Keratinocyte (primary cell): Measurements from ENCODE around the gene CHCHD6. TPM values are rescaled to one million over a fixed set of nuclear protein-coding genes. Genes with fewer than 3 reads are reported as not detected.

Experiments
- DNase-seq: peaks from one replicate; pipeline ENCODE4 v3.0.0-alpha.2; 2011; ENCODE audit warnings: low read depth, missing footprints, low spot score
- FAIRE-seq: peaks from 2 replicates; lab custom pipeline; 2011; peaks lifted over from hg19 to GRCh38; lab: Jason Lieb, UNC
- H2AFZ ChIP-seq: 2 replicates; pipeline ENCODE4 v1.6.0; 2012; ENCODE audit warnings: low read length, control low read depth, inconsistent platforms; ENCODE audit not compliant: control insufficient read depth
- H3K27ac ChIP-seq: 2 replicates; pipeline ENCODE4 v1.5.1; 2011; ENCODE audit warnings: low read length; ENCODE audit not compliant: control insufficient read depth, insufficient read depth
- H3K27me3 ChIP-seq: 3 replicates; pipeline ENCODE4 v1.6.0; 2011; ENCODE audit warnings: low read length; ENCODE audit not compliant: control insufficient read depth, insufficient read depth; ENCODE audit errors: extremely low read depth
- H3K36me3 ChIP-seq, 2 experiments: 2 replicates in 1 of 2; 3 replicates in 1 of 2; pipeline ENCODE4 v1.5.1; 2011; ENCODE audit warnings: low read length in 2 of 2, mild to moderate bottlenecking in 1 of 2; ENCODE audit not compliant: control insufficient read depth in 2 of 2, insufficient read depth in 2 of 2; ENCODE audit errors: extremely low read depth in 1 of 2
- H3K4me1 ChIP-seq: 3 replicates; pipeline ENCODE4 v1.5.1; 2011; ENCODE audit warnings: low read length; ENCODE audit not compliant: control insufficient read depth, insufficient read depth; ENCODE audit errors: extremely low read depth
- H3K4me2 ChIP-seq: 3 replicates; pipeline ENCODE4 v1.6.0; 2011; ENCODE audit warnings: low read depth, low read length; ENCODE audit not compliant: control insufficient read depth, insufficient read depth; ENCODE audit errors: extremely low read depth
- H3K4me3 ChIP-seq, 3 experiments: fragments of 200-600 bp in 1 of 3; sonication (generic) in 1 of 3; 2 replicates in 2 of 3; 3 replicates in 1 of 3; pipeline ENCODE4 v1.5.1; 2011 to 2016; ENCODE audit warnings: low read length in 3 of 3, mild to moderate bottlenecking in 3 of 3, control low read depth in 2 of 3, inconsistent platforms in 1 of 3, low read depth in 1 of 3, mixed read lengths in 1 of 3, mixed run types in 1 of 3, moderate library complexity in 1 of 3; ENCODE audit not compliant: control insufficient read depth in 2 of 3, insufficient read depth in 2 of 3; ENCODE audit errors: extremely low read depth in 1 of 3
- H3K79me2 ChIP-seq: 2 replicates; pipeline ENCODE4 v1.6.0; 2012; ENCODE audit warnings: low read length; ENCODE audit not compliant: control insufficient read depth, insufficient read depth
- H3K9ac ChIP-seq: 3 replicates; pipeline ENCODE4 v1.6.0; 2011; ENCODE audit warnings: low read length; ENCODE audit not compliant: control insufficient read depth, insufficient read depth; ENCODE audit errors: extremely low read depth
- H3K9me1 ChIP-seq: 3 replicates; pipeline ENCODE4 v1.6.0; 2011; ENCODE audit warnings: low read length; ENCODE audit not compliant: control insufficient read depth, insufficient read depth; ENCODE audit errors: extremely low read depth
- H3K9me3 ChIP-seq: 2 replicates; pipeline ENCODE4 v1.5.1; 2012; ENCODE audit warnings: low read depth, low read length; ENCODE audit not compliant: control insufficient read depth
- H4K20me1 ChIP-seq: 3 replicates; pipeline ENCODE4 v1.6.0; 2011; ENCODE audit warnings: low read length; ENCODE audit not compliant: control insufficient read depth, insufficient read depth; ENCODE audit errors: extremely low read depth
- EZH2 ChIP-seq: IDR thresholded peaks from one replicate; pipeline ENCODE4 v1.6.1; 2012; ENCODE audit warnings: inconsistent platforms, mild to moderate bottlenecking, low read length, moderate library complexity
- dilution Hi-C: fragments of 300-500 bp; cut with MboI; formaldehyde crosslinking; loops from one replicate; pipeline ENCODE4 v1.7.0; 2020; ENCODE audit warnings: low sequenced_read_pairs; ENCODE audit not compliant: extremely low pct_ligation_motif_present
- polyA plus RNA-seq, 5 experiments: library from polyadenylated mRNA; depleted of rRNA in 3 of 5; stranded (reverse) in 3 of 5; stranded (forward) in 1 of 5; unstranded in 1 of 5; fragments of >200 nt; gene quantifications; 1 replicate in 1 of 5; 2 replicates in 3 of 5; 3 replicates in 1 of 5; pipeline versions ENCODE4 v1.2.1 to v1.2.3, GENCODE V29; 2011 to 2012; ENCODE audit warnings: missing spikeins in 2 of 5, low read depth in 1 of 5, low replicate concordance in 1 of 5
- TF ChIP-seq, protein P1 (sequence below), 3 experiments: IDR thresholded peaks in 1 of 3; conservative IDR thresholded peaks in 1 of 3; optimal IDR thresholded peaks in 1 of 3; 2 replicates in 2 of 3; 3 replicates in 1 of 3; pipeline versions ENCODE3 to v1.5.1; 2011; ENCODE audit warnings: low read length in 3 of 3, mild to moderate bottlenecking in 3 of 3, moderate library complexity in 2 of 3, control low read depth in 1 of 3, inconsistent platforms in 1 of 3; ENCODE audit not compliant: insufficient read depth in 2 of 3; ENCODE audit errors: extremely low read depth in 1 of 3

CHCHD6 gene
- polyA plus RNA-seq, 1 donor (not counting 4 experiments of a cell fraction or from before 2014, with no cell fraction given): 21.7 TPM

DNA sequence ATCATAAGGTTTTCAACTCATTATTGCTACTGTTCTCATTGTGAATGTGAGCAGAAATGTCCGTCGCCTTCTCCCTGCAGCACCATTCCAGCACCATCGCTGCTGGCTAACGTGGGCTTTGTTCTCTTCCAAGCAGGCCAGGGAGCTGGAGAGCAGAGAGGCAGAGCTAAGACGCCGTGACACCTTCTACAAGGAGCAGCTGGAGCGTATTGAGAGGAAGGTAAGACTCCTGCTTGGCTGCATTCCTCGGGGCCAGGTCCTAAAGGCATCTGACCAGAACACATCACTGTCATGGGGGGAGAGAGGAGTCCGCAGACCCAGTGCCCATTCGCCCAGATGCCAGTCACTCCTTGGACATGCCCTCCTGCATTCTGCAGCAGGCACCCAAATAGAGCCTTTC lies 148.5 kb downstream of the CHCHD6 start:
- Histone ChIP-seq H3K79me2 (no peaks in the 10 kb centered on the region), H2AFZ (no peak overlapping the region), H3K9me3 (no peaks in the 10 kb centered on the region), H3K4me2 (no peak overlapping the region), H4K20me1 (no peaks in the 10 kb centered on the region), H3K4me3 (no peak overlapping the region), H3K9me1 (no peaks in the 10 kb centered on the region), H3K9ac (no peak overlapping the region), H3K27me3 (no peaks in the 10 kb centered on the region), H3K36me3 (peaks cover 0 to 4% of the 10 kb centered on the region in 2 experiments), H3K4me1 (no peaks in the 10 kb centered on the region), H3K27ac (no peak overlapping the region)
- dilution Hi-C loops: no loop called here
- FAIRE-seq: no peak
- DNase-seq: no peak
- TF ChIP-seq EZH2: no peak
- TF ChIP-seq, protein P1, sequence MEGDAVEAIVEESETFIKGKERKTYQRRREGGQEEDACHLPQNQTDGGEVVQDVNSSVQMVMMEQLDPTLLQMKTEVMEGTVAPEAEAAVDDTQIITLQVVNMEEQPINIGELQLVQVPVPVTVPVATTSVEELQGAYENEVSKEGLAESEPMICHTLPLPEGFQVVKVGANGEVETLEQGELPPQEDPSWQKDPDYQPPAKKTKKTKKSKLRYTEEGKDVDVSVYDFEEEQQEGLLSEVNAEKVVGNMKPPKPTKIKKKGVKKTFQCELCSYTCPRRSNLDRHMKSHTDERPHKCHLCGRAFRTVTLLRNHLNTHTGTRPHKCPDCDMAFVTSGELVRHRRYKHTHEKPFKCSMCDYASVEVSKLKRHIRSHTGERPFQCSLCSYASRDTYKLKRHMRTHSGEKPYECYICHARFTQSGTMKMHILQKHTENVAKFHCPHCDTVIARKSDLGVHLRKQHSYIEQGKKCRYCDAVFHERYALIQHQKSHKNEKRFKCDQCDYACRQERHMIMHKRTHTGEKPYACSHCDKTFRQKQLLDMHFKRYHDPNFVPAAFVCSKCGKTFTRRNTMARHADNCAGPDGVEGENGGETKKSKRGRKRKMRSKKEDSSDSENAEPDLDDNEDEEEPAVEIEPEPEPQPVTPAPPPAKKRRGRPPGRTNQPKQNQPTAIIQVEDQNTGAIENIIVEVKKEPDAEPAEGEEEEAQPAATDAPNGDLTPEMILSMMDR (optimal IDR thresholded peaks at IDR 0.05 in 1 of 3, IDR thresholded peaks at IDR 0.05 in 1 of 3, conservative IDR thresholded peaks at IDR 0.05 in 1 of 3; ENCODE audit: extremely low read depth in 1 of 3, insufficient read depth in 2 of 3, low read length in 3 of 3): no peak

DNA sequence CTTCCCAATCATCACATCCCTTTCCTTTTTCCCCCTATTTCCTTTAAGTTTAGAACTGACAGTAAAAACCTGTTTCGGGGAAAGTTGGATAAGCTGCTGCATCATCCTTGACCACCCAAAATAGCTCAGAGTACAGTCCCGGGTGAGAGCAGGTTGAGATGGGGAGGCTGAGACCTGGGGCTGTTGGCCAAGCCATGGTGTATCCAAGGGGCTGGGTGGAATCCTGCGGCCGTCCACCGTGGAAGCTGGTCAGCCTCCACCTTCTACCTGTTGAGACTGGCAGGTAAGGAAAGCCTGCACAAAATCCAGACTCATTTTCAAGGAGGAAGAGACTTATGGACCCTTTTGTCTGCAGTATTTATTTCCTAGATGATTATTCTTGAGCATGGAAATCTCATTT lies 150.6 kb downstream of the CHCHD6 start:
- Histone ChIP-seq H3K79me2 (no peaks in the 10 kb centered on the region), H3K9me1 (no peaks in the 10 kb centered on the region), H3K4me2 (no peak overlapping the region), H3K27ac (no peak overlapping the region), H3K9me3 (no peaks in the 10 kb centered on the region), H2AFZ (no peak overlapping the region), H4K20me1 (no peaks in the 10 kb centered on the region), H3K36me3 (peaks cover 0 to 4% of the 10 kb centered on the region in 2 experiments), H3K4me1 (peaks cover 14% of the 10 kb centered on the region), H3K27me3 (no peaks in the 10 kb centered on the region), H3K9ac (no peak overlapping the region), H3K4me3 (no peak overlapping the region)
- DNase-seq (no peak), FAIRE-seq (no peak)
- TF ChIP-seq, protein P1 (optimal IDR thresholded peaks at IDR 0.05 in 1 of 3, IDR thresholded peaks at IDR 0.05 in 1 of 3, conservative IDR thresholded peaks at IDR 0.05 in 1 of 3; ENCODE audit: extremely low read depth in 1 of 3, insufficient read depth in 2 of 3, low read length in 3 of 3): no peak
- no peak for TF ChIP-seq EZH2
- dilution Hi-C loops: no loop called here
